Hepatocyte (in vitro differentiated cells): ENCODE results near the gene CHST11. TPM values are rescaled to one million over a fixed set of nuclear protein-coding genes. Genes with fewer than 3 reads are reported as not detected.

ENCODE experiments used
- DNase-seq: peaks from one replicate; pipeline ENCODE4 v3.0.0-alpha.2; 2016; ENCODE audit warnings: low spot score
- H2AFZ ChIP-seq: fragments of 200-600 bp; sonication (generic); 2 replicates; pipeline ENCODE4 v1.6.0; 2016; ENCODE audit warnings: antibody characterized with exemption, mild to moderate bottlenecking
- H3K27ac ChIP-seq: fragments of 200-600 bp; sonication (generic); 2 replicates; pipeline ENCODE4 v1.5.1; 2016; ENCODE audit warnings: mild to moderate bottlenecking
- H3K27me3 ChIP-seq: fragments of 200-600 bp; sonication (generic); 2 replicates; pipeline ENCODE4 v1.6.1; 2016
- H3K36me3 ChIP-seq: fragments of 200-600 bp; sonication (generic); replicated peaks from 2 replicates; pipeline ENCODE4 v1.5.1; 2016; ENCODE audit warnings: low read depth; ENCODE audit not compliant: insufficient read depth
- H3K4me1 ChIP-seq: fragments of 200-600 bp; sonication (generic); 2 replicates; pipeline ENCODE4 v1.5.1; 2016; ENCODE audit warnings: mild to moderate bottlenecking, moderate library complexity; ENCODE audit not compliant: insufficient read depth
- H3K4me2 ChIP-seq: fragments of 200-600 bp; sonication (generic); 2 replicates; pipeline ENCODE4 v1.6.0; 2016
- H3K4me3 ChIP-seq: fragments of 200-600 bp; sonication (generic); 2 replicates; pipeline ENCODE4 v1.5.1; 2016; ENCODE audit warnings: mild to moderate bottlenecking
- H3K79me2 ChIP-seq: fragments of 200-600 bp; sonication (generic); 2 replicates; pipeline ENCODE4 v1.6.0; 2017; ENCODE audit warnings: mild to moderate bottlenecking
- H3K9me2 ChIP-seq: fragments of 200-600 bp; sonication (generic); replicated peaks from 2 replicates; pipeline ENCODE4 v1.6.0; 2017; ENCODE audit warnings: mild to moderate bottlenecking; ENCODE audit not compliant: insufficient read depth
- H3K9me3 ChIP-seq: fragments of 200-600 bp; sonication (generic); 2 replicates; pipeline ENCODE4 v1.5.1; 2016; ENCODE audit warnings: low read depth, mild to moderate bottlenecking
- H4K20me1 ChIP-seq: fragments of 200-600 bp; sonication (generic); 2 replicates; pipeline ENCODE4 v1.6.0; 2016; ENCODE audit warnings: mild to moderate bottlenecking; ENCODE audit not compliant: insufficient read depth, poor library complexity, severe bottlenecking
- EZH2 ChIP-seq: fragments of 200-600 bp; sonication (generic); IDR thresholded peaks from 2 replicates; pipeline ENCODE4 v1.6.1; 2016; ENCODE audit warnings: antibody characterized with exemption, mild to moderate bottlenecking, borderline replicate concordance
- EZH2phosphoT487 ChIP-seq: fragments of 200-600 bp; sonication (generic); IDR thresholded peaks from one replicate; pipeline ENCODE4 v1.6.1; 2018; ENCODE audit warnings: antibody characterized with exemption, mild to moderate bottlenecking, low read depth, moderate library complexity; ENCODE audit not compliant: unreplicated experiment, severe bottlenecking
- WGBS: methylation state at CpG from one replicate; pipeline ENCODE4 v1.1.6; 2016; ENCODE audit warnings: low lambda C conversion rate; ENCODE audit errors: missing lambda C conversion rate; 5-methylcytosine and 5-hydroxymethylcytosine counted together
- polyA plus RNA-seq: library from polyadenylated mRNA; unstranded; fragments of >200 nt; fragmentation: Nextera tagmentation; extraction: Ambion mirVana; gene quantifications from 2 replicates; pipeline ENCODE4 v1.2.1, GENCODE V29; 2016
- total RNA-seq: library from RNA; depleted of rRNA; stranded (reverse); fragments of >200 nt; gene quantifications from 2 replicates; pipeline ENCODE4 v1.2.3, GENCODE V29; 2014
- TF ChIP-seq, protein P1 (sequence below): fragments of 200-600 bp; sonication (generic); IDR thresholded peaks from 2 replicates; pipeline ENCODE4 v1.5.1; 2016; ENCODE audit warnings: antibody characterized with exemption, mild to moderate bottlenecking; ENCODE audit not compliant: poor library complexity

Gene CHST11
- total and polyA plus RNA-seq, 2 experiments from 2014 or later: 5.2 to 8.9 TPM

DNA sequence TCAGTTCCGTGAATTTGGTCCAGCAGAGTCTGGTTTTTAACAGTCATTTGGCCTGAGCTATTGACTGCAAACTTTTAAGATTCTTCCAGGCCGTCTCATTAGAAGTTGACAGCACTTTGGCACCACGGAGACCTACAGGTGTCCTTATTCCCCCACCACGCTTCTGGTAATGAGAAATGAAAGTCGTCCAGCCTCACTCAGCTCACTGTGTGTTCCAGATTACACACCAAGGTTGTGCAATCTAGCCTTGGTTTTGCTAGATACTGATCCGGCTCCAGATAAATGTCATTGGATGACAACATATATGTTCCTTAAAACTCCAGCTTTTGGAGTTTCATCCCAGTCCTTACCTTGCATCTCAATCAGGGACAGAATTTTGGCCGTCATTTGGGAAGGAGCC is 210.4 kb downstream of the CHST11 start:
- Histone ChIP-seq H3K36me3 (no peaks in the 10 kb centered on the region), H3K27ac (no peak overlapping the region), H3K79me2 (no peaks in the 10 kb centered on the region), H3K9me3 (no peaks in the 10 kb centered on the region), H3K4me1 (peaks cover 40% of the 10 kb centered on the region), H3K27me3 (no peaks in the 10 kb centered on the region), H3K4me2 (no peak overlapping the region), H2AFZ (no peak overlapping the region), H3K9me2 (no peaks in the 10 kb centered on the region), H4K20me1 (no peaks in the 10 kb centered on the region), H3K4me3 (no peak overlapping the region)
- DNase-seq: peak; percentile 28
- TF ChIP-seq, protein P1, sequence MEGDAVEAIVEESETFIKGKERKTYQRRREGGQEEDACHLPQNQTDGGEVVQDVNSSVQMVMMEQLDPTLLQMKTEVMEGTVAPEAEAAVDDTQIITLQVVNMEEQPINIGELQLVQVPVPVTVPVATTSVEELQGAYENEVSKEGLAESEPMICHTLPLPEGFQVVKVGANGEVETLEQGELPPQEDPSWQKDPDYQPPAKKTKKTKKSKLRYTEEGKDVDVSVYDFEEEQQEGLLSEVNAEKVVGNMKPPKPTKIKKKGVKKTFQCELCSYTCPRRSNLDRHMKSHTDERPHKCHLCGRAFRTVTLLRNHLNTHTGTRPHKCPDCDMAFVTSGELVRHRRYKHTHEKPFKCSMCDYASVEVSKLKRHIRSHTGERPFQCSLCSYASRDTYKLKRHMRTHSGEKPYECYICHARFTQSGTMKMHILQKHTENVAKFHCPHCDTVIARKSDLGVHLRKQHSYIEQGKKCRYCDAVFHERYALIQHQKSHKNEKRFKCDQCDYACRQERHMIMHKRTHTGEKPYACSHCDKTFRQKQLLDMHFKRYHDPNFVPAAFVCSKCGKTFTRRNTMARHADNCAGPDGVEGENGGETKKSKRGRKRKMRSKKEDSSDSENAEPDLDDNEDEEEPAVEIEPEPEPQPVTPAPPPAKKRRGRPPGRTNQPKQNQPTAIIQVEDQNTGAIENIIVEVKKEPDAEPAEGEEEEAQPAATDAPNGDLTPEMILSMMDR: no peak
- TF ChIP-seq EZH2phosphoT487 (no peak), EZH2 (no peak)
- WGBS: 82% methylated on average over 7 of the region's 7 CpGs

DNA sequence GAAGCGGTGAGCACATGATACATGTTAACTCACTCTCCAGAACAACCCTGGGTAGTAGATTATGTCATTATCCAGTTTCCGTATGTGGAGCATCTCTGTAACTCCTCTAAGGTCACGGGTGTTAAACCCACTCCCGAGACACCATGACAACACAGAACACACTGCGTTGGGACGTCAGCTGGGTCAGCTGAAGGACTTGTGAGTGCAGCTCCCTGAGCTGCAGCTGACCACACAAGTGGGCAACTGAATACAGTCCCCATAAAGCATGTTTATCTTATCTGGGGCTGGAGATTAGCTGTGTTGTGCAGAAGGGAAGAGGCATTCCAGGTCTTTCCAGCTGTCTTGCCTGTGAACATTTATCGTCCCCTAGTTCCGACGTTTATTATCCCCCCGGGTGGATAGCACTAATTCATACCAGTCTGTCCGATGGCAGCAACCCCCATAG is 211.5 kb downstream of the CHST11 start:
- Histone ChIP-seq H3K79me2 (no peaks in the 10 kb centered on the region), H3K27ac (peak overlapping the region; percentile 77), H2AFZ (no peak overlapping the region), H3K27me3 (no peaks in the 10 kb centered on the region), H4K20me1 (no peaks in the 10 kb centered on the region), H3K4me3 (no peak overlapping the region), H3K4me2 (peak overlapping the region; percentile 67), H3K4me1 (peaks cover 44% of the 10 kb centered on the region), H3K36me3 (no peaks in the 10 kb centered on the region), H3K9me2 (no peaks in the 10 kb centered on the region), H3K9me3 (no peaks in the 10 kb centered on the region)
- peak; percentile 74 for DNase-seq
- 17% methylated on average over 11 of the region's 11 CpGs for WGBS
- TF ChIP-seq EZH2 (no peak), EZH2phosphoT487 (no peak)
- TF ChIP-seq, protein P1: no peak

DNA sequence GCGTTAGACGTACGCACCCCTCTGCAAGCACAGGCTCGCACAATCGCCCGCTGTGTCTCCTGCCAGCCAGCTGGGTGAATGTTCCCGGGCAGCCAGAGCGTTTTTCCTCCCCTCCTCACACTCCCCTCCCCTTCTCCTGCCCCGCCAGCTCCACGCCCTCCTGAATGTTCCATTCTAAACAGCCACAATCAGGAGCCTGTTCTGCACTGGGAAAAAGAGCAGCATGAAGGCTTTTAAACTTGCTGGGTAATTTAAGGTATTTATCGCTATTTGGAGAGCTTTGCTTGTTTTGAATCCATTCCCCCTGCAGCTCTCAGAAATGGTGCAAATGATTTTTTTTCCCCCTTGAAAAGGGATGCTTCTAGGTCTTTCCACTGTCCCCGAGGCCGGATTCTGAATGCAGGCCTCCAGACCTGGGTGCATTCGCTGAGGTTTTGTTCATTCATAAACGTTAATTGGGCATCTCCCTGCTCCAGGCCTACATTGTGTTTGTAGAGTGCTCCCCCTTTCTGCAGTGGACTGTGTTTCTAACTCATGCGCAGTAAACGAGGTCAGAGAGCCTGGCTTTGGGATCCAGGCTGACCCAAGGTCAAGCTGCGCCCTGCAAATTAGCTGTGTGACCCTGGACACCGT is 212.5 kb downstream of the CHST11 start:
- 35% methylated on average over 19 of the region's 19 CpGs for WGBS
- H3K36me3 ChIP-seq: no peaks in the 10 kb centered on the region
- TF ChIP-seq, protein P1: peak; percentile 19
- TF ChIP-seq EZH2phosphoT487: no peak
- no peaks in the 10 kb centered on the region for H3K9me2 ChIP-seq
- H3K27ac ChIP-seq: peak overlapping the region; percentile 77
- H2AFZ ChIP-seq: no peak overlapping the region
- H3K9me3 ChIP-seq: no peaks in the 10 kb centered on the region
- peak overlapping the region; percentile 67 for H3K4me2 ChIP-seq
- no peak overlapping the region for H3K4me3 ChIP-seq
- H4K20me1 ChIP-seq: no peaks in the 10 kb centered on the region
- peaks cover 52% of the 10 kb centered on the region for H3K4me1 ChIP-seq
- H3K79me2 ChIP-seq: no peaks in the 10 kb centered on the region
- DNase-seq: peak; percentile 75
- no peaks in the 10 kb centered on the region for H3K27me3 ChIP-seq
